Fibroblast of skin of back (primary cell): Measurements from ENCODE around the gene SUGP2.
"Not testable (repeated sequence)": the region's sequence is repeated elsewhere in the genome, so short reads cannot be mapped to it uniquely, and the experiment has no call there.

Experiments
- DNase-seq: peaks from one replicate; pipeline ENCODE4 v3.0.0-alpha.2; 2013

The SUGP2 gene

DNA sequence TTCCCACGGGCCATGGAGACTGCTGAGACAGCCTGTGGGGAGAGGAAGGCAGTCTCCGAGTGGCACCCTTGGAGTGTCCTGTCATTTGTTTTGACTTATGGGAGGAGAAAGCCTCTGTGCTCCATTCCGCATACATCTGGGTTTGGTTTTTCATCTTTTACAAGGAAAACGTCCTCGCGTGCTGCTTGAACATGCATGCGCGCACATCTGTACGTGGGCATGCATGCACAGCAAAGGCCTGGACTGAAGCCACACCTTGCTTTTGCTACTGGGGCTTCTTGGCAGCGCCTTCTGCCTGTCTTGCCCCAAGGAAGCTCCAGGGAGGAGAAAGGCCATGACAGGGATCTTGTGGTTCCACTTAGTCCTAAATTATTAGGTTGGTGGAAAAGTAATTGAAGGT, 44.0 kb downstream of the SUGP2 start:
- no peak for DNase-seq

DNA sequence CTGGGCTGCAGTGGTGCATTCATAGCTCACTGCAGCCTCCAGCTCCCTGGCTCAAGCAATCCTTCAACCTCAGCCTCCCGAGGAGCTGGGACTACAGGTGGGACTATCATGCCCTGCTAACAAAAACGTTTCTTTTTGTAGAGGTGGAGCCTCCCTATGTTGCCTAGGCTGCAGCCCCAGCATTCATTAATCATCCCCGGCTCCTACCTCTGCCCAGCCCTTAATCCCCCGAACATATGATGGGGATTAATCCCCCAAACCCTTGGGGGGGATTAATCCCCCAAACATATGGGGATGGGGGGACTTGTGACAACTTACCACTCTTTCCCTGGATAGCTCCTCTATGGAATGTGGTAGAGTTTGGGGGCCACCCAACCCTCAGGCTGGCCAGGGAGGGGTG, 45.9 kb downstream of the SUGP2 start:
- no peak for DNase-seq

DNA sequence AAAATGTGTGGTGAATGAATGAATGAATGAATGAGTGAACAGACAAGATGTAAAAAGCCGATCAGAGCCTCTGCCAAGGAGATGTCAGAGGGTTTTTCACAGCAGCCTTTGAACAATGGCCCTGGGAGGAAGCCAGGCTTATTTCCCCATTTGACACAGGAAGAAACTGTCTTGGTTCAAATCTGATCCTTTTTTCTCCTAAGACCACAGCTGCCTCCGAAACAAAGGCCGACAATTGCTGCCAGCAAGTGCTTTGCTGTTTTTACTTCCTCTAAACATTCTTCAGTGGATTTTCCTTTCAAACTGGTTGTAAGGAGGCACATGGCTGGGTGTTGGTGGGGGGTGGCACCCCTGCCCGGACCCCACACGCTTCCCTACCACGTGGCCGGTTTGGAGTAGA, 48.1 kb downstream of the SUGP2 start:
- DNase-seq: no peak

DNA sequence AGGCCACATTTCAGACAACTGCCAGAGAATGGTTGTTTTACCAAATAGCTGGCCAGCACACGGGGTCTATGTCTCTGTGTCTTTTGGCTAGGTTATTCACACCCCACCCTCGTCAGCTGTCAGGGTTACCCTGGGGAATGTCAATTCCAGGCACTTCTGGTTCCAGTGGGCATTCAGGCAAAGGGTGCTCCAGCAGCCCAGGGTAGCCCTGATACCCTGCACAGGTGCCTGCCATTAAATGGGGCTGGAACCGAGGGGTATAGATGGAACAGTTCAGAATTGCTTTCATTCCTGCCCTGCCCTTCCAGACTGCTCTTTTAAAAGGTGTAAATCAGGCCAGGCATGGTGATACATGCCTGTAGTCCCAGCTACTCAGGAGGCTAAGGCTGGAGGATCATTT, 49.1 kb downstream of the SUGP2 start:
- no peak for DNase-seq

DNA sequence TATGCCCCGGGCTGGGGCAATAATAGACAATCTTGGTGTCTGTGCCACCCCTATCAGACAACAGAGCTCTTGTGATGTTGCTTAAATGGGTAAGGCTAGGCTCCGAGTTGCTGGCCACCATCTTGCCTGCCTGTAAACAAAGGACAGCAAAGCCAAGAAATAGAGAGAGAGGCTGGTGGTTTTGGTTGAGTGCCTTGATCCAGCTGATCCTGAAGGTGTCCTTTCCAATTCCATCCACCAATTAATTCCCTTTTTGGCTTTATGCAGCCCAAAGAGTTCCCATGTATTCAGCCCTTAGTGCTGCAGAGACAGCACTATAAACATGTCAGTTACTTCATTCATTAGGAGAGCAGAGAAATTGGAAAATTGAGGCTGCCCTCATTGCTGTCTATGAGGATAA, 50.6 kb downstream of the SUGP2 start:
- DNase-seq: no peak

DNA sequence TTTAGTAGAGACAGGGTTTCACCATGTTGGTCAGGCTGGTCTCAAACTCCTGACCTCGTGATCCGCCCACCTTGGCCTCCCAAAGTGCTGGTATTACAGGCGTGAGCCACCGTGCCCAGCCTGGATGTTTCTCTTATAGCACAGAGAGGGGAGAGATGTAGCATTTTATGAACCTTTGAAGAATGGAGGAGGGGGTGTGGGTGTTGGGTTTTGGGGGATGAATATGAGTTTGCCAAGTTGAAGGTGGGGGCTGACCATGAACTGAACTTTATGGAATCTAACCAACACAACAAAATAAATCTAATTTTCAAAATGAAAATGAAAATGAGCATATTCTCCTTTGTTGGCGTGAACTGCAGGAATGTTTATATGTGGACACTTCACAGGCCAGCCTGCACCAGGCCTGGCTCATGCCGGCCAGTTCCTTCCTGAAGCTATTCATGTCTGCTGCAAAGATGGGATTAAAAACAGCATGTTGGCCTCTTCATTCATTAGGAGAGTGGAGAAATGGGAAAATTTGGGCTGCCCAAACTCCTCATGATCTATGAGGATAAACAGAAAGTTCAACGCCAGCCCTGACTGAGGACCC, 52.8 kb downstream of the SUGP2 start:
- DNase-seq: no peak

DNA sequence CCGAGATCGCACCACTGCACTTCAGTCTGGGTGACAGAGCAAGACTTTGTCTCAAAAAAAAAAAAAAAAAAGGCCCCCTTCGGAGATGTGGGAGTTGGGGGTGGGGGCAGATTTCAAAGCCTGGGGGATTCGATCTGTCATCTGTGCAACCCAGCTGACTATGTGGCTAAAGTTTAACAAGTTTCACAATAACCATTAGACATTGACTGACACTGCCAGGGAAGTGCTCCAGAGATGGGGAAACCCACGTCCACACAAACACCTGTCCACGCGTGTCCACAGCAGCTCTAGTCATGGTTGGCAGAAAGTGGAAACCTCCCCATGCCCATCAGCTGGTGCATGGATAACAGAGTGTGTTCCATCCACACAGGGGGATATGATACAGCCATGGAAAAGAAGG, 54.7 kb downstream of the SUGP2 start:
- DNase-seq: no peak

DNA sequence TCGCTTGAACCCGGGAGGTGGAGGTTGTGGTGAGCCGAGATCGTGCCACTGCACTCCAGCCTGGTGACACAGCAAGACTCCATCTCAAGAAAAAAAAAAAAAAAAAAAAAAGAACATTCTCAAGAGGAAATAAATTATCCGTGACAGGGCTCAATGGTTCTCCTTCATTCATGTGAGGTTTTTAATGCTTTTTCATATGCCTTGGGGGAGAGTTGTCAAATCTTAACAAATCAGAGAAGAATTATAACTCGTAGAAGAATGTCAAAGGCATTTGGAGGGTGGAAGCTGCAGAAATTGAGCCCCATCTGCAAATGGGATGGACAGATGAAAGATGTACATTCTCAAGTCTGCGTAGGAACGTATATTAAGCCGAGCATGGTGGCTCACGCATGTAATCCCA, 57.4 kb downstream of the SUGP2 start:
- DNase-seq: no peak

DNA sequence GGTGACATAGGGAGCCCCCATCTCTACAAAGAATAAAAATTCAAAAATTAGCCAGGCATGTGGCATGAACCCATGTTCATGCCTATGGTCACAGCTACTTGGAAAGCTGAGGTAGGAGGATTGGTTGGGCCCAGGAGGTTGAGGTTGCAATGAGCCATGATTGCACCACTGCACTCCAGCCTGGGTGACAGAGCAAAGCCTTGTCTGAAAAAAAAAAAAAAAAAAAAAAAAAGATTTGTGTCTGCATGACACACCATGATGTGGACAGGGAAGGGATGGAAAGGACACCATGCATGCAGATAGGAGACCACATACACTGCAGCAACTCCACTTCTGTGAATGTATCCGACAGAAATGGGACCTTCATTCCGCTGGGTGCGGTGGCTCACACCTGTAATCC, 58.3 kb downstream of the SUGP2 start:
- DNase-seq: no peak

DNA sequence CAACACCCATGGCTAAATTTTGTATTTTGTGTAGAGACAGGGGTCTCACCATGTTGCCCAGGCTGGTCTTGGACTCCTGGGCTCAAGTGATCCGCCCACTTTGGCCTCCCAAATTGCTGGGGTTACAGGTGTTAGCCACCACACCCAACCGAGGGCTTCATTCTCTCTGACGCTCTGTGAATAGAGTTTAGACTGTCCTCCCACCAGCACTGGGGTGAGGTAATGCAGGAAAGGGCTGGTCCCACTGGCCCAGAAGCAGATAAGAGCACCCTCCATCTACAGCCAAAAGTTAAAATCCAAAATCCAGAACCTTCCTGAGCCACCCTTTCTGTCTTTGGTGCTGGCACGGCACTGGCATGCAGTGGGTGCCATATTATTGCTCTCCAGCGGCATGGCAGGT, 60.5 kb downstream of the SUGP2 start:
- DNase-seq: no peak

DNA sequence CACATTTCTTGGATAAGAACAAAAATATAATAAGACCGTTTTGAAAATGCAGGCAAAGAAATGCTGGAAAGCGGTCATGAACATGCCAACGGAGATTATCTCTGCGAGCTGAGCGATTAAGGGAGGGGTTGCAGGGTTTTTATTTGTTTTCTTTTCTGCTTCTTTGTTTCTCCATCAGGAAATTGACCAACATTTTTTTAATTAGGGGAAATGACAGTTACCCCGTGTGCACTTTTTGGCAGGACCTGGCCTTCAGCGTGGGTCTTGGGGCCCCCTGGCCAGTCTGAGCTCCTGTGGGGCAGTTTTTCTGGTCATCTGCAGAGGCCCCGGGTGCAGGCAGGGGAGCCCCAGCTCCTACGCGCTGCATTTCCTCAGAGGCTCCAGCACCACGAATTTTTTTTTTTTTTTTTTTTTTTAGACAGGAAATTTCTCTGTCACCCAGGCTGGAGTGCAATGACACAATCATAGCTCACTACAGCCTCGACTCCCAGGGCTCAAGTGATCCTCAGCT, 61.0 kb downstream of the SUGP2 start:
- peak; percentile 35 for DNase-seq

DNA sequence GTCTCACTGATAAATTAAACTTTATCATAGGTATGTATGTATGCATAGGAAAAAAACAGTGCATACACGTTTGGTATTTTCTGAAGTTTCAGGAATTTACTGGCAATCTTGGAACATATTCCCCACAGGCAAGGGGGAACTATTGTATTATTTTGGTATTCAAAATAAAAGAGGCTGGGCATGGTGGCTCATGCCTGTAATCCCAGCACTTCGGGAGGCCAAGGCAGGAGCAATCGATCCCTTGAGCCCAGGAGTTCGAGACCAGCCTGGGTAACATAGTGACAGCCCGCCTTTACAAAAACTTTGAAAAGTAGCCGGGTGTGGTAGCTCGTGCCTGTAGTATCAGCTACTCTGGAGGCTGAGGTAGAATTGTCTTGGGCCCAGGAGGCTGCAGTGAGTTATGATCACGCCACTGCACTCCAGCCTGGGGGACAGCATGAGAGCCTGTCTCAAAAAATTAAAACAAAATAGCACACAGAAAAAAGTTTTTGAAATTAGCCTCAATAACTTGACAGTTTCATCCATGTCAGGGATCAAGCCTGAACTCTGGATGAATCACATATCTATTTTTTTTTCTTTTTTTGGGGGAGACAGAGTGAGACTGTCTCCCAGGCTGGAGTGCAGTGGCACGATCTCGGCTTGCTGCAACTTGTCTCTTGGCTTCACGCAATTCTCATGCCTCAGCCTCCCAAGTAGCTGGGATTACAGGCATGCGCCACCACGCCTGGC, 63.2 kb downstream of the SUGP2 start:
- peak; percentile 54 for DNase-seq

DNA sequence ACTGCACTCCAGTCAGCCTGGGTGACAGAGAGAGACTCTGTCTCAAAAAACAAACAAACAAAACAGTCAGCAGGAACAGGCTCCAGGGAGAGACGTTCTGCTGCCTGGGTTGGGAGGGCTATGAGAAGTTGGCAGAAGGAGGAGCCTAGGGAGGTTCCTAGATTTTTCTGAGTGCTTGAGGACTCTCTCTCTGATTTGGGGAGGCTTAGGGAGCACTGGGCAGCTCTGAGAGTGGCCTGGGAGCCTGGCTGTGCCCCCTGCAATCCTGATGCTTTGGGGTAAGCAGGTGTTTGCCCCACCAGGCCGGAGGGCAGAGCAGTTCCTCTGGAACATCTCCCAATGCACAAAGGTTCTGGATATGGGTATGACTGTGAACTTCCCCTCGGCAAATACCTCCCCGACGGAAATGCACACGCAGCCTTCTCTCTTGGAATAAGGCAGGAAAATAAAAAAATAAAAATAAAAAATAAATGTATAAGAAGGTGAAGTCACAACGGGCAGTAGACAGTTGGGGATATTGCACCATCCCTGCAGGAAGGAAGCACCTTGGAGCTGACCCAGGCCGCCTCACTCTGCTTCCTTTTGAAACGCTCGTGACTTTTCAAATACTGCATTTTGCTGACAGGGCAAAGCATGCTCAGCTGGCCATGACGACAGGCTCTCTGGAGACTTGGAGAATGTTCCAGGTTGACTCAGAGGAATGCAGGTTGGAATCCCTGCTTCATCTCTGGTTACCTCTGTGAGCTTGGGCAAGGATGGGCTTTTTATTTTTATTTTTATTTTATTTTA, 65.8 kb downstream of the SUGP2 start:
- peak; percentile 23 for DNase-seq

DNA sequence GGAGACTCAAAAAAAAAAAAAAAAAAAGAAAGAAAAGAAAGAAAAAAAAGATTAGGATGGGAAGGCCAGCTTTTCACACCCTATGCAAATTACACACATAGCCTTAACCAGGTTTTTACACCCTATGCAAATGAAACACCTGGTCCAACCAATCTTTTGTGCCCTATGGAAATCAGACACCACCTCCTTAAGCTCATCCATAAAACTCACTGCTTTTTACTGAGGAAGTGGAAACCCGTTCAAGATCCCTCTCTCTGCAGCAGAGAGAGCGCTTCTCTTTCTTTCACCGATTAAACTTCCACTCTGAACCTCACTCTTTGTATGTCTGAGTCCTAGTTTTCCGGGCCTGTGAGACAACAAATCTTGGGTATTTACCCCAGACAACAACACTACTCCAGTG, 67.0 kb downstream of the SUGP2 start:
- no peak for DNase-seq

DNA sequence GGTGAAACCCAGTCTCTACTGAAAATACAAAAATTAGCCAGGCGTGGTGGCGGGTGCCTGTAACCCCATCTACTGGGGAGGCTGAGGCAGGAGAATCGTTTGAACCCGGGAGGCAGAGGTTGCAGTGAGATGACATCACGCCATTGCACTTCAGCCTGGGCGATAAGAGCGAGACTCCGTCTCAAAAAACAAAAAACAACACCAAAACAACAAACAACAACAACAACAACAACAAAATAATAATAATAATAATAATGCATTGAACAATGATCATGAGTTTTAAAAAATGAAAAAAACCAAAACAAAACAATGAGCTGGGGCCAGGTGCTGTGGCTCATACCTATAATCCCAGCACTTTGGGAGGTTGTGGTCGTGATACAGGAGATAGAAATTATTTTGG, 69.2 kb downstream of the SUGP2 start:
- no peak for DNase-seq

DNA sequence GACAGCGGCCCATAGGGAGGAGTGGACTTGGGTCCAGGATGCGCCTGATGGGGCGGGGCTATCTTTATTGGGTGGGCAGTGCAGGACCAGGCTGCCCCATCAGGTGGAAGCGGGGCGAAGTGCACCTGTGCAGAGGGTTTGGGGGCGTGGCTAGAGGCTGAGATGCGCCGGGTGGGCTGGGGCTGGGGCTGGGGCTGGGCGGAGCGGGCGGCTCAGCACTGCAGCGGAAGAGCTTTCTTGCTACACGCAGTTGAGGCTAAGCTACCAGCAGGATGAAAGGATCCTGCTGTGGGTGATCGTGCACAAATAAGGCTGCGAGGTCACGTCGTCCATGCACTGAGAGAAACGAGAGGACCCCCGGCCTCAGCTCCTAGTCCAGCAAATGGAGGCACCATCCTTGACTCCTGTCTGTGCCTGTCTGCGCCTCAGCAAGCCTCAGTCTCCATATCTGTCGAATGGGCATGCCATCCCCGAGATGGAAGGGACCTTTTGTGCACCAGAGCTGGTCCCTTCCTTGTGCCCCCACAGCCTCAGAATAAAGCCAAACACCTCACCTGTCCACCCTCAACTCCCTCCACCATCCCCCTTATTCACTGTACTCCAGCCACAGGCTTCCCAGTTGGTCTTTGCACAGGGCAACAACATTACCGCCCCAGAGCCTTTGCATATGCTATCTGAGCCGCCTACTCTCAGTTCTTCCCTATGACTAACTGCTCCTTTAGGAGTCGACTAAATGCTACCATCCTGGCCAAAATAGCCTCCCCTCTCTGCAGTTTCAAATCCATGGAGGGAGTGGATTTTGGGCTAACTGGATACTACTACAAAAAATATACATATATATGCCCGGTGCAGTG, 71.3 kb downstream of the SUGP2 start:
- no peak for DNase-seq

DNA sequence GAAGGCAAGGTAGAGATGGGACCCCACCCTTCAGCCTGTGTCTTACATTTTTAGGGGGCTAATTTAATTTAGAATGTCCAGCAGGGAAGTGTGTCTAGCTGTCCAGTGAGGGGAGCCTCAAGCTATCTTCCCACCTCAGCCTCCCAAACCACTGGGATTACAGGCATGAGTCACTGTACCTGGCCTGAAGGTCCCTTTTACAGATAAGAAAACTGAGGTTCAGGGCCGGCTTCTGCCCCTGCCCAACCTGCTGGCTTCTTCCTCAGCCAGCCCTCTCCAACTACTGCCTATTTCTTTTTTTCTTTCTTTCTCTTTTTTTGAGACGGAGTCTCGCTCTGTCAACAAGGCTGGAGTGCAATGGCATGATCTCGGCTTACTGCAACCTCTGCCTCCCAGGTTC, 72.9 kb downstream of the SUGP2 start:
- no peak for DNase-seq

DNA sequence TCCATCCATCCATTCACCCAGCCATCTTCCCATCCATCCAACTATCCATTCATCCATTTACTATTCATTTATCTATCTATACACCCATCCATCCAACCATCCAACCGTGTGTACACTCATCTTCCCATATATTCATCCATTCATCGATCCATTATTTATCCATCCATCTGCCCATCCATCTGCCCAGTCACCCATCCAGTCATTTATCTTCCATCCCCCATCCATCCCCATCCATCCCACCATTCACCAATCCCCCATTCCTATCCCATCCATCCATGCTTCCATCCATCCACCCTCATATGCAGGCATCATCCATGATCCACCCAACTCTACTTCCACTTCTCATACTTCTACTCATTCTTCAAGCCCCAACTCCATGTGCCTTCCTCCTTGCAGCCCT, 78.3 kb downstream of the SUGP2 start:
- no peak for DNase-seq

DNA sequence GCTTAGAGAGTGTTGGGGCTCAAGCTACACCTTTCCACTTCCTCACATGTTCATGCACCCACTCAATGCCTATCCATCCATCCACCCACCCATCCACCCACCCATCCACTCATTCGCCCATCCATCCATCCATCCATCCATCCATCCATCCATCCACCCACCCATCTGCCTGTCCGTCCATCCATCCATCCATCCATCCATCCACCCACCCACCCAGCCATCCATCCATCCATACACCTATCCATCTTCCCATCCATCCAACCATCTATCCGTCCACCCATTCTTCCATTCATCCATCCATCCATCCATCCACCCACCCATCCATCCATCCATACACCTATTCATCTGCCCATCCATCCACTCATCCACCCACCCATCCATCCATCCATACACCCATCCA, 79.2 kb downstream of the SUGP2 start:
- no peak for DNase-seq

DNA sequence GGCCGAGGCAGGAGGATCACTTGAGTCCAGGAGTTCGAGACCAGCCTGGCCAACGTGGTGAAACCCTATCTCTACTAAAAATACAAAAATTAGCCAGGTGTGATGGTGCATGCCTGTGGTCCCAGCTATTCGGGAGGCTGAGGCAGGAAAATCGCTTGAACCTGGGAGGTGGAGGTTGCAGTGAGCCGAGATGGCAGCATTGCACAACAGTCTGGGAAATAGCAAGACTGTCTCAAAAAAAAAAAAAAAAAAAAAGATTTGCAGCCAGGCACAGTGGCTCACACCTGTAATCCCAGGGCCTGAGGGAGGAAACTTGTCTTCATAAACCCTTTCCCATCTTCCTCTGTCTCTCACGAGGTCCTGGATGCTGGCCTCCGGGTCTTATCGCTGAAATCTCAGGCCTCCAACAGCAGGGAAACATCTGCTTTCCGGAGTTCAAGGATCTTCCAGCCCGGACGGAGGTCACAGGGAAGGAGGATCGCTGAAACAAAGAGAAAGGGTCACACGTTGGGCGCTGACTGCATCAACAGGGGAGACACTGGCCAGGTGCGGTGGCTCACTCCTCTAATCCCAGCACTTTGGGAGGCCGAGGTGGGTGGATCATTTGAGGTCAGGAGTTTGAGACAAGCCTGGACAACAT, 80.8 kb downstream of the SUGP2 start:
- DNase-seq: not testable (repeated sequence)

DNA sequence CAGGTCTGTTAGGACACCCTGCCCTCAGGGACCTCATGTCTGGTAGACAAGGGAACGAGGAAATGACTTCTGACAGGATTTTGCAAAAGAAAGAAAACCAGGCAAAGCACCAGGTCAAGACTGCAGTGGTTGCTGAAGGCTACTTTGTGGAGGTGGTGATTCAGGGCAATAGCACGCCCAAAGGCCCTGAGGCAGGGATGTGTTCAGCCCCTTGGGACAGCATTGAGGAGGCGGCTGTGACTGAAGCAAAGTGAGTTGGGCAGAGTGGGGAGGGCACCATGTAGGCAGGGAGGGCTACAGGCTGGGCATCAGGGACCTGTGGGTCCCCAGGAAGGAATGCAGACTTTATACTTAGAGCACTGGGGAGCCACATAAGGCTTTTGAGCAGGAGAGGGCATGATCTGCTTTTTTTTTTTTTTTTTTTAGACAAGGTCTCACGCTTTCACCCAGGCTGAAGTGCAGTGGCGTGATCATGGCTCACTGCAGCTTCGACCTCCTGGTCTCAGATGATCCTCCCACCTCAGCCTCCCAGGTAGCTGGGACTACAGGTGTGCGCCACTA, 81.5 kb downstream of the SUGP2 start:
- peak; percentile 39 for DNase-seq

DNA sequence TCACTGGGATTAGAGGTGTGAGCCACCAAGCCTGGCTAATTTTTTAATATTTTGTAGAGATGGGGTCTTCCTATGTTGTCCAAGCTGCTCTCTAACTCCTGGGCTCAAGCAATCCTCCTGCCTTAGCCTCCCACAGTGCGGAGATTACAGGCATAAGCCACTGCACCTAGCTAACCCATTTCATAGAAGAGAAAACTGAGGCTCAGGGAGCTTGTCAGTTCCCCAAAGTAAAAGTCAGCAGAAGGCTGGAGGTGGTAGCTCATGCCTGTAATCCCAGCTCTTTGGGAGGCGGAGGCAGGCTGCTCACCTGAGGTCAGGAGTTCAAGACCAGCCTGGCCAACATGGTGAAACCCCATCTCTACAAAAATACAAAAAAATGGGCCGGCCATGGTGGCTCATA, 83.5 kb downstream of the SUGP2 start:
- DNase-seq: no peak
